ENCODE measurements around the gene KANK2. TPM values are rescaled to one million over a fixed set of nuclear protein-coding genes. Genes with fewer than 3 reads are reported as not detected.

The KANK2 gene
- total and polyA plus RNA-seq, 2 of the 13 experiments (the other 11 are each of a cell fraction or from before 2014, with no cell fraction given), result 5.7 to 12.9 TPM

DNA sequence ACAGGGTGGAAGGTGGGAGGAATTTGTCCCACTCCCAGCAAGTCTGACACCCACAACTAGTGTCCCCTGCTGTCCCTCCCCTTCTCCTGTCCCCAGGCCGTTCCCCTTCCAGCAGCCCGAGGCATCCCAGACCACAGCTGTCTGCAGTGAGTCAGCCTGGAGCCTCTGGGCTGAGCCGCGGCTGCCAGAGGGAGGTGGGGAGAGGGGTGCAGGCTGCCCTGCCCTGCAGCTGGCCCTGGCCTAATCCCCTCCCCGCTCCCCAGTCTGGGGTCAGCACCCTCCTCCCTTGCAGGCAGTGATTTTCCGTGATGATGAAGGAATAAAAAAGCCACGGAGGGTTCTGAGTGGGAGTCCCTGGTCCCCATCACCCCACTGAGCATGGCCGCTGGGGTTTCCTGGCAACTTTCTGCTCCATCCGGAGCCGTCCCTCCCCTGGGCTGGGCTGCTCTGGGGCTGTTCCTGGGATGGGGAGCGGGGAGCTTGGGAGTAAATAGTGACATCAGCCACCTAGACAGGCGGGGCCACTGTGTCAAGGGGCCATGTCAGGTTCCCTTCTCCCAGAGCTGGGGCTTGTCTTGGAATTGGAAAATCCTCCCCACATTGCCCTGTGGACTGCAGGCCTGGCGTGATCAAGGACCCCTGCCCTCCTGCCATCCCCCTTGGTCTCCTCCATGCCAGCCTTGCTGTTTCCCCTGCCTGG, 58.6 kb downstream of the KANK2 start (continued):
- no peak; the same call in 1 of the 2 replicates for TF ChIP-seq ZBED4 (CRISPR knock-in tag; IDR thresholded peaks at IDR 0.05; ENCODE audit: borderline replicate concordance)
- no peak for TF ChIP-seq ZFP91 (CRISPR knock-in tag; IDR thresholded peaks at IDR 0.05; ENCODE audit: borderline replicate concordance)
- TF ChIP-seq, protein P1, sequence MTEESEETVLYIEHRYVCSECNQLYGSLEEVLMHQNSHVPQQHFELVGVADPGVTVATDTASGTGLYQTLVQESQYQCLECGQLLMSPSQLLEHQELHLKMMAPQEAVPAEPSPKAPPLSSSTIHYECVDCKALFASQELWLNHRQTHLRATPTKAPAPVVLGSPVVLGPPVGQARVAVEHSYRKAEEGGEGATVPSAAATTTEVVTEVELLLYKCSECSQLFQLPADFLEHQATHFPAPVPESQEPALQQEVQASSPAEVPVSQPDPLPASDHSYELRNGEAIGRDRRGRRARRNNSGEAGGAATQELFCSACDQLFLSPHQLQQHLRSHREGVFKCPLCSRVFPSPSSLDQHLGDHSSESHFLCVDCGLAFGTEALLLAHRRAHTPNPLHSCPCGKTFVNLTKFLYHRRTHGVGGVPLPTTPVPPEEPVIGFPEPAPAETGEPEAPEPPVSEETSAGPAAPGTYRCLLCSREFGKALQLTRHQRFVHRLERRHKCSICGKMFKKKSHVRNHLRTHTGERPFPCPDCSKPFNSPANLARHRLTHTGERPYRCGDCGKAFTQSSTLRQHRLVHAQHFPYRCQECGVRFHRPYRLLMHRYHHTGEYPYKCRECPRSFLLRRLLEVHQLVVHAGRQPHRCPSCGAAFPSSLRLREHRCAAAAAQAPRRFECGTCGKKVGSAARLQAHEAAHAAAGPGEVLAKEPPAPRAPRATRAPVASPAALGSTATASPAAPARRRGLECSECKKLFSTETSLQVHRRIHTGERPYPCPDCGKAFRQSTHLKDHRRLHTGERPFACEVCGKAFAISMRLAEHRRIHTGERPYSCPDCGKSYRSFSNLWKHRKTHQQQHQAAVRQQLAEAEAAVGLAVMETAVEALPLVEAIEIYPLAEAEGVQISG (CRISPR knock-in tag; IDR thresholded peaks at IDR 0.05), result no peak
- no peak for TF ChIP-seq TRIM24 (CRISPR knock-in tag; IDR thresholded peaks at IDR 0.05)
- 0 out of 2 replicates have a peak, but pooled peaks have one; percentile 43 for TF ChIP-seq ZNF225 (CRISPR knock-in tag; IDR thresholded peaks at IDR 0.05)
- TF ChIP-seq THRA (CRISPR knock-in tag; IDR thresholded peaks at IDR 0.05; ENCODE audit: borderline replicate concordance), result no peak
- no peak for TF ChIP-seq PRMT3 (CRISPR knock-in tag; IDR thresholded peaks at IDR 0.05; ENCODE audit: borderline replicate concordance, low read depth)
- peak; percentile 60 for TF ChIP-seq SAP130 (CRISPR knock-in tag; IDR thresholded peaks at IDR 0.05; ENCODE audit: low read depth)
- no peak for TF ChIP-seq RFX3 (CRISPR knock-in tag; IDR thresholded peaks at IDR 0.05)
- no peak for TF ChIP-seq SALL2 (CRISPR knock-in tag; IDR thresholded peaks at IDR 0.05)
- 0 out of 2 replicates have a peak, but pooled peaks have one; percentile 28 for TF ChIP-seq RBFOX2 (IDR thresholded peaks at IDR 0.05; ENCODE audit: low read depth, low read length)
- no peak for TF ChIP-seq NCOA1 (CRISPR knock-in tag; IDR thresholded peaks at IDR 0.05)
- no peak for TF ChIP-seq NFRKB (IDR thresholded peaks at IDR 0.05)
- 0 out of 2 replicates have a peak, but pooled peaks have one; percentile 28 for TF ChIP-seq MAZ (IDR thresholded peaks at IDR 0.05; ENCODE audit: borderline replicate concordance, low read depth, low read length)
- peak; percentile 28; the same call in 1 of the 2 replicates for TF ChIP-seq MAZ (CRISPR knock-in tag; IDR thresholded peaks at IDR 0.05; ENCODE audit: low read depth)
- TF ChIP-seq XRCC5 (optimal IDR thresholded peaks at IDR 0.05; ENCODE audit: low read length), result peak; percentile 78
- TF ChIP-seq ZZZ3 (CRISPR knock-in tag; IDR thresholded peaks at IDR 0.05; ENCODE audit: borderline replicate concordance), result no peak
- no peak for TF ChIP-seq HDAC1 (CRISPR knock-in tag; IDR thresholded peaks at IDR 0.05)
- TF ChIP-seq ARNT2 (CRISPR knock-in tag; IDR thresholded peaks at IDR 0.05; ENCODE audit: low read depth), result no peak
- TF ChIP-seq, protein P2, sequence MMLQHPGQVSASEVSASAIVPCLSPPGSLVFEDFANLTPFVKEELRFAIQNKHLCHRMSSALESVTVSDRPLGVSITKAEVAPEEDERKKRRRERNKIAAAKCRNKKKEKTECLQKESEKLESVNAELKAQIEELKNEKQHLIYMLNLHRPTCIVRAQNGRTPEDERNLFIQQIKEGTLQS (CRISPR knock-in tag; IDR thresholded peaks at IDR 0.05), result 0 out of 2 replicates have a peak, but pooled peaks have one; percentile 14

Data from HepG2 (cell line).